Endothelial cell of umbilical vein (primary cell): ENCODE measurements around the gene IMPG2.

ENCODE experiments used
- CTCF ChIP-seq, 2 donors: IDR thresholded peaks; 1 replicate in 1 of 2; 2 replicates in 1 of 2; pipeline ENCODE4 v1.5.1; 2011; ENCODE audit warnings: low read length in 2 of 2, mild to moderate bottlenecking in 2 of 2, moderate library complexity in 2 of 2, control low read depth in 1 of 2, inconsistent platforms in 1 of 2, low read depth in 1 of 2; ENCODE audit not compliant: insufficient read depth in 1 of 2; ENCODE audit errors: extremely low read depth in 1 of 2
- GATA2 ChIP-seq: IDR thresholded peaks from 2 replicates; pipeline ENCODE4 v1.7.0; 2011; ENCODE audit warnings: low read depth, mild to moderate bottlenecking, moderate library complexity, mixed read lengths, low read length; ENCODE audit not compliant: insufficient read length, insufficient read depth
- JUN ChIP-seq: IDR thresholded peaks from 2 replicates; pipeline ENCODE4 v1.6.1; 2011; ENCODE audit warnings: borderline replicate concordance, low read depth; ENCODE audit not compliant: insufficient read length, insufficient read depth
- MYC ChIP-seq: IDR thresholded peaks from one replicate; pipeline ENCODE4 v1.6.1; 2011; ENCODE audit warnings: mild to moderate bottlenecking, low read depth, low read length

- TF ChIP-seq GATA2 = no peak
- no peak for TF ChIP-seq CTCF (IDR thresholded peaks at IDR 0.05; ENCODE audit: extremely low read depth in 1 of 2, insufficient read depth in 1 of 2, low read depth in 1 of 2, low read length in 2 of 2)
- TF ChIP-seq JUN = no peak
- no peak for TF ChIP-seq MYC
Measured at GRCh38 chr3:101202640-101203039, 117.7 kb downstream of the IMPG2 start.
